ENCODE data around the gene PTH2.

DNA sequence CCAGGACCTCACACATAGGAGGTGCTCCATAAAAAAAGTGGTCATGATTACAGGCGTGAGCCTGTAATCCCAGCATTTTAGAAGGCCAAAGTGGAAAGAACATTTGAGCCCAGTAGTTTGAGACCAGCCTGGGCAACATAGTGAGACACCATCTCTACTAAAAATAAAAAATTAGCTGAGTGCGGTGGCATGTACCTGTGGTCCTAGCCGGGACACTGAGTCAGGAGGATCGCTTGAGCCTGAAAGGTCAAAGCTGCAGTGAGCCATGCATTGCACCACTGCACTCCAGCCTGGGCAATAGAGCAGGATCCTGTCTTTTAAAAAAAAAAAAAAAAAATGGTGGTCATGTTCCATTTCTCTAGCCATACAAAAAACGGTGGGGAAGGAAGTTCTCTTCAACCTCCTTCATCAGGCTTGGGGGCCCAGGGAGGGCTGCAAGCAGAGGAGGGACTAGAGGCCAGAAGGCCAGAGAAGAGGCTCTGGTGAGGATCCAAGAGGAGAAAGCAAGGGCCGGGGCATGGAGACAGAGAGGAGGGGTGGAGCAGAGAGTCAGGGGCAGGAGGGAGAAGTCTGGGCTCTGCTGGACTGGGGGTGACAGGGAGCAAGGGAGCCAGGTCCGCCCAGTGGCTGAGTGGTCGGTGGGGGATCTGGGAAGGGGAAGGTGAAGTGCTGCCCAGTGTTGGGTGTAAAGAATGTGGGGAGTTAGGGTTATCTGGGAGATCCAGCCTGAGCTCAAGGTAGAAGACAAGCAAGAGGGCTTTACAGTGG, 26.3 kb downstream of the PTH2 start:
- TF ChIP-seq POLR2AphosphoS5 (IDR thresholded peaks at IDR 0.05): no peak
- TF ChIP-seq, protein P1, sequence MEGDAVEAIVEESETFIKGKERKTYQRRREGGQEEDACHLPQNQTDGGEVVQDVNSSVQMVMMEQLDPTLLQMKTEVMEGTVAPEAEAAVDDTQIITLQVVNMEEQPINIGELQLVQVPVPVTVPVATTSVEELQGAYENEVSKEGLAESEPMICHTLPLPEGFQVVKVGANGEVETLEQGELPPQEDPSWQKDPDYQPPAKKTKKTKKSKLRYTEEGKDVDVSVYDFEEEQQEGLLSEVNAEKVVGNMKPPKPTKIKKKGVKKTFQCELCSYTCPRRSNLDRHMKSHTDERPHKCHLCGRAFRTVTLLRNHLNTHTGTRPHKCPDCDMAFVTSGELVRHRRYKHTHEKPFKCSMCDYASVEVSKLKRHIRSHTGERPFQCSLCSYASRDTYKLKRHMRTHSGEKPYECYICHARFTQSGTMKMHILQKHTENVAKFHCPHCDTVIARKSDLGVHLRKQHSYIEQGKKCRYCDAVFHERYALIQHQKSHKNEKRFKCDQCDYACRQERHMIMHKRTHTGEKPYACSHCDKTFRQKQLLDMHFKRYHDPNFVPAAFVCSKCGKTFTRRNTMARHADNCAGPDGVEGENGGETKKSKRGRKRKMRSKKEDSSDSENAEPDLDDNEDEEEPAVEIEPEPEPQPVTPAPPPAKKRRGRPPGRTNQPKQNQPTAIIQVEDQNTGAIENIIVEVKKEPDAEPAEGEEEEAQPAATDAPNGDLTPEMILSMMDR (IDR thresholded peaks at IDR 0.05): no peak

All from prostate gland (tissue), 2 donors.